HL-60 (cell line): ENCODE measurements around the gene PTX3.

ENCODE experiments used
- POLR2AphosphoS5 ChIP-seq: IDR thresholded peaks from 2 replicates; pipeline ENCODE4 v1.6.1; 2012; ENCODE audit warnings: low read depth
- TF ChIP-seq, protein P1 (sequence below): IDR thresholded peaks from one replicate; pipeline ENCODE4 v1.5.1; 2011; ENCODE audit warnings: low read length, control low read depth, inconsistent platforms; ENCODE audit not compliant: insufficient read depth

DNA sequence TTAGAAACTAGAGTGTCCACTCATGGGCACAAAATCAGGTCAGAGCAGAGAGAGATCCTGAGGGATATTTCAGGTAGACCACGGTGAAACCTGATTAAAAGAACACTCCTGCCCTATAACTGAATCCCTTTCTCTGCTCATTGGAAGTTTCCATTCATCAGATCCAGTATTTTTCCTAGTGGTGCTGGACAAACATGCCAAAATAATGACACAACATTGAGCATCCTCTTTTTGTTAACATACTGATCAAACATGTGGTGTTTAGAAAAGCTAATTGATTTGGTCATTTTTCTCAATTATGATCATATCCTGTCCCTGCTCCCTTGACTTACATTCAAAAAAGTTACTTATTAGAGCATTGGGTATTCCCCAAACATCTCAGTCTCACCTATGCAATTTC, 27.2 kb downstream of the PTX3 start:
- no peak for TF ChIP-seq POLR2AphosphoS5
- TF ChIP-seq, protein P1, sequence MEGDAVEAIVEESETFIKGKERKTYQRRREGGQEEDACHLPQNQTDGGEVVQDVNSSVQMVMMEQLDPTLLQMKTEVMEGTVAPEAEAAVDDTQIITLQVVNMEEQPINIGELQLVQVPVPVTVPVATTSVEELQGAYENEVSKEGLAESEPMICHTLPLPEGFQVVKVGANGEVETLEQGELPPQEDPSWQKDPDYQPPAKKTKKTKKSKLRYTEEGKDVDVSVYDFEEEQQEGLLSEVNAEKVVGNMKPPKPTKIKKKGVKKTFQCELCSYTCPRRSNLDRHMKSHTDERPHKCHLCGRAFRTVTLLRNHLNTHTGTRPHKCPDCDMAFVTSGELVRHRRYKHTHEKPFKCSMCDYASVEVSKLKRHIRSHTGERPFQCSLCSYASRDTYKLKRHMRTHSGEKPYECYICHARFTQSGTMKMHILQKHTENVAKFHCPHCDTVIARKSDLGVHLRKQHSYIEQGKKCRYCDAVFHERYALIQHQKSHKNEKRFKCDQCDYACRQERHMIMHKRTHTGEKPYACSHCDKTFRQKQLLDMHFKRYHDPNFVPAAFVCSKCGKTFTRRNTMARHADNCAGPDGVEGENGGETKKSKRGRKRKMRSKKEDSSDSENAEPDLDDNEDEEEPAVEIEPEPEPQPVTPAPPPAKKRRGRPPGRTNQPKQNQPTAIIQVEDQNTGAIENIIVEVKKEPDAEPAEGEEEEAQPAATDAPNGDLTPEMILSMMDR, result no peak
